ENCODE data around the gene SON.

Gene SON

DNA sequence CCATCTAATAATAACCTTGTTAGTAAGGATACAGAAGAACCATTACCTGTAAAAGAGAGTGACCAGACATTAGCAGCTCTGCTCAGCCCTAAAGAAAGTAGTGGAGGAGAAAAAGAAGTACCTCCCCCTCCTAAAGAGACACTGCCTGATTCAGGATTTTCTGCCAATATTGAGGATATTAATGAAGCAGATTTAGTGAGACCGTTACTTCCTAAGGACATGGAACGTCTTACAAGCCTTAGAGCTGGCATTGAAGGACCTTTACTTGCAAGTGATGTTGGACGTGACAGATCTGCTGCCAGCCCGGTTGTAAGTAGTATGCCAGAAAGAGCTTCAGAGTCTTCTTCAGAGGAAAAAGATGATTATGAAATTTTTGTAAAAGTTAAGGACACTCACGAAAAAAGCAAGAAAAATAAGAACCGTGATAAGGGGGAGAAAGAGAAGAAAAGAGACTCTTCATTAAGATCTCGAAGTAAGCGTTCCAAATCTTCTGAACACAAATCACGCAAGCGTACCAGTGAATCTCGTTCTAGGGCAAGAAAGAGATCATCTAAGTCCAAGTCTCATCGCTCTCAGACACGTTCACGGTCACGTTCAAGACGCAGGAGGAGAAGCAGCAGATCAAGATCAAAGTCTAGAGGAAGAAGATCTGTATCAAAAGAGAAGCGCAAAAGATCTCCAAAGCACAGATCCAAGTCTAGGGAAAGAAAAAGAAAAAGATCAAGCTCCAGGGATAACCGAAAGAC is 11.6 kb downstream of the SON start:
- TF ChIP-seq GATA3 (IDR thresholded peaks at IDR 0.05; ENCODE audit: low read depth, low read length) (no peak), GATA2 (IDR thresholded peaks at IDR 0.05; ENCODE audit: low read depth, low read length) (no peak)

- TF ChIP-seq GATA2 (IDR thresholded peaks at IDR 0.05; ENCODE audit: low read depth, low read length), result no peak
- TF ChIP-seq GATA3 (IDR thresholded peaks at IDR 0.05; ENCODE audit: low read depth, low read length), result no peak
Observed at GRCh38 chr21:33554982-33555344, 12.1 kb downstream of the SON start.

DNA sequence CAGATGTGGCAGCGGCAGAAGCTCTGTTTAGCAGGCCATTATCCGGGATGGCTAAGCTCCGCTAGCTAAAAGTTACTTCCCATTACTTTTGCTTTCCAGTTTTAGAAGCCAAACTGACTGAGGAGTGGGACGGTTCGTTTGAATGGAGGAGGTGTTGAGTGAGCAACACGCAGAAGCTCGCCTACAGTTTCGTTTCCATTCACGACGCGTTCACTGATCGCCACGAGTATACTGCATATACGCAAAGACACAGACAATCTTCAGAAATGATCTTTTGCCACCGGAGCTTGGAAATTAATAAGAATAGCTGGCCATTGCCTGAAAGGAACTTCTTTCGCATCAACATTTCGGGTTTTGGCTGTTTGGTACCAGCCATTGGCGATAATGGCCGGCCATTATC is 14.6 kb downstream of the SON start:
- TF ChIP-seq GATA3 (IDR thresholded peaks at IDR 0.05; ENCODE audit: low read depth, low read length), result no peak
- no peak for TF ChIP-seq GATA2 (IDR thresholded peaks at IDR 0.05; ENCODE audit: low read depth, low read length)

DNA sequence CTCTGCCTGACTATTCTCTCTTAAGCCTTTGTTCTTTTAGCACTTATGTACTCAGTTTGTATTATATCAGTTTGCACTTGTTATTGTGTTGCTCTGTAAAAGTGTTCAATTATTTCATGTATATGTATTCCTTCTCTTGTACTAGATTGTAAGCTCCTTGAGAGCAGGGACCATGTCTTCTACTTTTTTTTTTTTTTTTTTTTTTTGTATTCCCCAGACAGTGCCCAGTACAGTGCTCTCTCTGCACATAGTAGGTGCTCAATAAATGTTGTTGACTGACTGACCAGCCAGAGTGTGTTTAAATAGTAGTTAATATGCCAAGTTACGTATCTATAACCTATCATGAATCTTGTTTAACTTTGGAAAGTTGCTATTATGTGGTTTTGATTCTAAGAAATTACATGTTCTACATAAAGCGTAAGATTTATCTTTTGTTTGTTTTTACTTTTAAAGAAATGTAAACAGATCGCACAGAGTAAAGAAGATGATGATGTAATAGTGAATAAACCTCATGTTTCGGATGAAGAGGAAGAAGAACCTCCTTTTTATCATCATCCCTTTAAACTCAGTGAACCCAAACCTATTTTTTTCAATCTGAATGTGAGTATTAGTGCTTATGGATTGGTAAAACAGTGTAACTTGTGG is 16.1 kb downstream of the SON start:
- TF ChIP-seq GATA2 (IDR thresholded peaks at IDR 0.05; ENCODE audit: low read depth, low read length), result no peak
- TF ChIP-seq GATA3 (IDR thresholded peaks at IDR 0.05; ENCODE audit: low read depth, low read length), result no peak

- no peak for TF ChIP-seq GATA3 (IDR thresholded peaks at IDR 0.05; ENCODE audit: low read depth, low read length)
- no peak for TF ChIP-seq GATA2 (IDR thresholded peaks at IDR 0.05; ENCODE audit: low read depth, low read length)
Observed at GRCh38 chr21:33559813-33560212, 17.0 kb downstream of the SON start.

GRCh38 chr21:33560965-33561364 is 18.1 kb downstream of the SON start:
- TF ChIP-seq GATA2 (IDR thresholded peaks at IDR 0.05; ENCODE audit: low read depth, low read length) (no peak), GATA3 (IDR thresholded peaks at IDR 0.05; ENCODE audit: low read depth, low read length) (no peak)

DNA sequence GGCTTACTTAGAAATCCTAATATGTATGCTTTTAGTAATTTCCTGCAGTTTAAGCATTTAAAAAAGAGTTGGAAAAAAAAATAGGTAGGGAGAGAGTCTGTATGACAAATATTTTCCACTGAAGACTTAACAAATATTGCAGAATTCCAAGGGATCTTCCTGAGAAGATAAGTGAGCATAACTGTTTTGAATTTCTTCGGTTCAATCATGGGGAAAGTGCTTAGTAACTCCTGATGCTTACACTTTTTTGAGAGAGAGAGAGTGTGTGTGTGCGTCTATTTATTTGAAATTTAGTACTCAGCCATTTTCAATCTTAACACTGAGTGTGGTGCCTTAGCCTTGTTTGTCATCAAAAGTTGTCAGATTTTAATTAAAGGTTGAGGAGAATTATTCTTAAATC is 18.5 kb downstream of the SON start:
- TF ChIP-seq GATA2 (IDR thresholded peaks at IDR 0.05; ENCODE audit: low read depth, low read length), result no peak
- TF ChIP-seq GATA3 (IDR thresholded peaks at IDR 0.05; ENCODE audit: low read depth, low read length), result no peak

- TF ChIP-seq GATA3 (IDR thresholded peaks at IDR 0.05; ENCODE audit: low read depth, low read length), result no peak
Observed at GRCh38 chr21:33562389-33562788, 19.6 kb downstream of the SON start.

DNA sequence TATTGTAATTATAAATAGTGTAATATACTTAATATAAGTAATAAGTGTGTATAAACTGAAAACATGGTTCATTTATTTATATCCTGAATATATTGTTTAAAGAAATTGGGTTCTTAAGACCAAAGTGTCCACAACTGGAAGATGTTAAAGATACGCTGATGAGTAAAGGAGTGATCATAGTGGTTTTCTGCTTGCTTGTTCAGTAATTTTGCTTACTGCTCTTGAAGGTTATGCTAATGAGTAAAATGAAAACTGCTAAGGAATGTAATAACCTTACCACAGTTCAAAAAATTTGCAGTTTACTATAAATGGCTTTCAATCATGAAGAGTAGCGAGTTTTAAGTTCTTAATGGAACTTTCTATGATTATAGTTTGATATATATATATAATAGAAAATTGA is 23.7 kb downstream of the SON start:
- TF ChIP-seq GATA2 (IDR thresholded peaks at IDR 0.05; ENCODE audit: low read depth, low read length) (no peak), GATA3 (IDR thresholded peaks at IDR 0.05; ENCODE audit: low read depth, low read length) (no peak)

DNA sequence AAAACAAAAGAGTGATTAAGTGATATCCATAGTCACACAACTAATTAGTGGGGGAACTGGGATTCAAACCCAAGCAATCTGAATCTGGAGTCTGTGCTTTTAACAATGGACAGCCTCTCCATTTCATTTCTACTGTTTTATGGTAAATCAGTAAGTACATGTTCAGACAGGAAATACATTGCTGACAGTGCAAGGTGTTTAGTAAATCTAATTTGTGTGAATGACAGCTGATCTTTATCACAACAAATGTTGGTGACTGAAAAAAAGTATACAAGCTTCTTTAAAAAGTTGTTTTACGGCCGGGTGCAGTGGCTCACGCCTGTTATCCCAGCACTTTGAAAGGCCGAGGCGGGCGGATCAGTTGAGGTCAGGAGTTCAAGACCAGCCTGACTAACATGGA is 25.1 kb downstream of the SON start:
- TF ChIP-seq GATA2 (IDR thresholded peaks at IDR 0.05; ENCODE audit: low read depth, low read length) (no peak), GATA3 (IDR thresholded peaks at IDR 0.05; ENCODE audit: low read depth, low read length) (no peak)

GRCh38 chr21:33568448-33568847 is 25.6 kb downstream of the SON start:
- no peak for TF ChIP-seq GATA3 (IDR thresholded peaks at IDR 0.05; ENCODE audit: low read depth, low read length)
- TF ChIP-seq GATA2 (IDR thresholded peaks at IDR 0.05; ENCODE audit: low read depth, low read length), result no peak

GRCh38 chr21:33569991-33570390 is 27.2 kb downstream of the SON start:
- TF ChIP-seq GATA2 (IDR thresholded peaks at IDR 0.05; ENCODE audit: low read depth, low read length), result no peak

DNA sequence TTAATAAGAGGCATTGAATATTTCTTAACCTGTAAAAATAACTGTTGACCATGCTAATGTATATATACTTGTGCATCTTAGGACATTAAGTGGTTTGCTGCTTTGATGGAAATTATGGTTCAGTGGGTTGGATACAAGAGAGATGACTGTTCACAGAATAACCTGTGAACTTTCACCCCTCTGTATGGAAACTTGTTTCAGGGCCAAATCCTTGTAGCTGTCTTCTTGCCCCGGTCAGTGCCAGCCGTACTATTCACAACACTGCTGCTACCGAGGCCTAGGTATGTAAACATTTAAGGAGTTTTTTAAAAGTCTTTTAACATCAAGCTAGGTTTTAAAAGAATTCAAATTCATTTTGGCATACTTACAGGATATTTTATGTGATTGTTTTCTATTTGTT is 29.5 kb downstream of the SON start:
- no peak for TF ChIP-seq GATA3 (IDR thresholded peaks at IDR 0.05; ENCODE audit: low read depth, low read length)

DNA sequence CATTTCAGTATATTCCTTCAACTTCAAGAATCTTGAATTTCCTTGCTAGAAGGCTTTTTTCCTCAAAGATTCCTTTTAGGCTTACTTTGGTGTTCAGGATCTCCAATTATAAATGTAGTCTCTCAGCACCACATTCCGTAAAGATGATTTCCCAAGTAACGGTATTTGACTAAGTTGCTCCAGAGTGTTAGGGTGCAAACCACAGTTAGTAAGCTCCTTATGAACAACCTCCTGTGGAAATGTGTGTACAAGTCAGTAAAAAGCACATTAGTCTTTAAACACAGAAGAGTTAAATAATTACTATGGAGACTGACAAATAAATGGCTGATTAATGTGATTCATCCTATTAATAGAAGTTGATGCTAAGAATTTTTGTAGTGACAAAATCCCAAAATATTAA is 35.4 kb downstream of the SON start:
- no peak for TF ChIP-seq GATA3 (IDR thresholded peaks at IDR 0.05; ENCODE audit: low read depth, low read length)
- no peak for TF ChIP-seq GATA2 (IDR thresholded peaks at IDR 0.05; ENCODE audit: low read depth, low read length)

DNA sequence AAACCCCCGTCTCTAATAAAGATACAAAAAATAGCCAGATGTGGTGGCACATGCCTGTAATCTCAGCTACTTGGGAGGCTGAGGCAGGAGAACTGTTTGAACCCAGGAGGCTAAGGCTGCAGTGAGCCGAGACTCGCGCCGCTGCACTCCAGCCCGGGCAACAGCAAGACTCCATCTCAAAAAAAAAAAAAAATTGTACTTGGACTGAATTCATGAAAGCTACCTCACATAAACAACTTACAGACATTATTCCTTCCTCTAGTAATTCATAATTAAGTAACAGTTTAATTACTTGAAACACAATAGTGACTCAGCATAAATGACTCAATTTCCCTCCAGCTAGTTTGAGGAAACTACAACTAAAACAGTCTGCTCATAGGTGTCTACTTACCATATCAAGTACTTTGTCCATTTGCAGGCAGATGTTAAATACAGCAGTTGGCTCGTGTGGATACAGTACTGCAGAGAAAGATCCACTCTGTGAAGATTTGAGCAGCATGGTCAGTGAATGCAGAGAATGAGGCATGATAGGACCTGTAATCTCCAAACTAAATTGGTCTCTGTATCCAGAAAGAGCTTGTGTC is 36.2 kb downstream of the SON start:
- no peak for TF ChIP-seq GATA2 (IDR thresholded peaks at IDR 0.05; ENCODE audit: low read depth, low read length)
- no peak for TF ChIP-seq GATA3 (IDR thresholded peaks at IDR 0.05; ENCODE audit: low read depth, low read length)

Data from SH-SY5Y (cell line).